ENCODE results near the gene YBEY. TPM values are rescaled to one million over a fixed set of nuclear protein-coding genes. Genes with fewer than 3 reads are reported as not detected.

Gene YBEY
- total RNA-seq, 2 donors from 2014 or later = 8.0 to 12.4 TPM

GRCh38 chr21:46345861-46346260 is 59.7 kb downstream of the YBEY start:
- H3K4me1 ChIP-seq = no peaks in the 10 kb centered on the region
- H3K27ac ChIP-seq = no peak overlapping the region
- no peaks in the 10 kb centered on the region for H3K9me3 ChIP-seq
- no peaks in the 10 kb centered on the region for H3K27me3 ChIP-seq
- no peak for DNase-seq
- no peak overlapping the region for H3K4me3 ChIP-seq
- peaks cover 14% of the 10 kb centered on the region for H3K36me3 ChIP-seq
- intact Hi-C loops (cut with DNase I) = no loop called here
- TF ChIP-seq CTCF (IDR thresholded peaks at IDR 0.05) = no peak
- no peak overlapping the region for H3K9ac ChIP-seq (ENCODE audit: low read depth in 2 of 2, low read length in 2 of 2)

- intact Hi-C loops (cut with DNase I) = no loop called here
- no peaks in the 10 kb centered on the region for H3K27me3 ChIP-seq
- H3K27ac ChIP-seq = no peak overlapping the region
- no peak overlapping the region for H3K9ac ChIP-seq (ENCODE audit: low read depth in 2 of 2, low read length in 2 of 2)
- no peak for TF ChIP-seq CTCF (IDR thresholded peaks at IDR 0.05)
- H3K4me1 ChIP-seq = no peaks in the 10 kb centered on the region
- no peak overlapping the region for H3K4me3 ChIP-seq
- H3K9me3 ChIP-seq = no peaks in the 10 kb centered on the region
- peaks cover 18% of the 10 kb centered on the region for H3K36me3 ChIP-seq
- DNase-seq = no peak
Measured at GRCh38 chr21:46346296-46347202, 60.4 kb downstream of the YBEY start.

- intact Hi-C loops (cut with DNase I) = no loop called here
- Histone ChIP-seq H3K27me3 (no peaks in the 10 kb centered on the region), H3K36me3 (peaks cover 24% of the 10 kb centered on the region), H3K4me1 (no peaks in the 10 kb centered on the region), H3K4me3 (no peak overlapping the region), H3K9me3 (no peaks in the 10 kb centered on the region), H3K27ac (no peak overlapping the region), H3K9ac (ENCODE audit: low read depth in 2 of 2, low read length in 2 of 2) (no peak overlapping the region)
- no peak for TF ChIP-seq CTCF (IDR thresholded peaks at IDR 0.05)
- DNase-seq = no peak
Measured at GRCh38 chr21:46347203-46347550, 61.0 kb downstream of the YBEY start.

Other genes with a start within 250 kb of the YBEY start
- gene COL6A2, start 188.2 kb upstream of the YBEY start, total RNA-seq = 100 to 1,000 TPM in 1 of 2 donors, 10 to 100 TPM in 1; 55.7 to 190 TPM
- gene FTCD, start 130.8 kb upstream of the YBEY start, total RNA-seq = 1 to 10 TPM in 1 of 2 donors, under 1 TPM in 1; 0.45 to 4.2 TPM
- 1 to 10 TPM; 6.2 to 6.9 TPM for gene SPATC1L, start 101.9 kb upstream of the YBEY start, total RNA-seq
- 100 to 1,000 TPM in 1 of 2 donors, 10 to 100 TPM in 1; 78.2 to 142 TPM for gene LSS, start 57.6 kb upstream of the YBEY start, total RNA-seq
- 100 to 1,000 TPM in 1 of 2 donors, 10 to 100 TPM in 1; 68.4 to 112 TPM for gene MCM3AP, start 731 bp upstream of the YBEY start, total RNA-seq
- 10 to 100 TPM in 1 of 2 donors, 1 to 10 TPM in 1; 5.5 to 25.7 TPM for gene C21orf58, start 37.5 kb downstream of the YBEY start, total RNA-seq
- 10 to 100 TPM; 15.1 to 32.5 TPM for gene PCNT, start 37.8 kb downstream of the YBEY start, total RNA-seq
- gene DIP2A, start 172.5 kb downstream of the YBEY start, total RNA-seq = 10 to 100 TPM; 40.4 to 41.0 TPM

All from colonic mucosa (tissue), 4 donors.